ENCODE measurements around the gene APBA1.

APBA1 gene

GRCh38 chr9:69476016-69476415, 196.2 kb downstream of the APBA1 start:
- no peak overlapping the region for H3K4me3 ChIP-seq
- DNase-seq, result no peak
- H3K36me3 ChIP-seq, result no peaks in the 10 kb centered on the region
- no peaks in the 10 kb centered on the region for H3K9me3 ChIP-seq
- H3K27me3 ChIP-seq, result no peaks in the 10 kb centered on the region
- intact Hi-C loops (cut with DNase I; ENCODE audit: low total_unique reads), result no loop called here
- no peaks in the 10 kb centered on the region for H3K4me1 ChIP-seq
- no peak for TF ChIP-seq CTCF (IDR thresholded peaks at IDR 0.05)
- no peak overlapping the region for H3K27ac ChIP-seq

- no peak for DNase-seq
- Histone ChIP-seq H3K4me3 (no peak overlapping the region), H3K27me3 (no peaks in the 10 kb centered on the region), H3K9me3 (no peaks in the 10 kb centered on the region), H3K36me3 (no peaks in the 10 kb centered on the region), H3K27ac (no peak overlapping the region), H3K4me1 (no peaks in the 10 kb centered on the region)
- intact Hi-C loops (cut with DNase I; ENCODE audit: low total_unique reads), result no loop called here
- no peak for TF ChIP-seq CTCF (IDR thresholded peaks at IDR 0.05)
Observed at GRCh38 chr9:69474821-69475220, 197.3 kb downstream of the APBA1 start.

GRCh38 chr9:69472101-69472620, 200.0 kb downstream of the APBA1 start:
- intact Hi-C loops (cut with DNase I; ENCODE audit: low total_unique reads), result no loop called here
- no peak for DNase-seq
- Histone ChIP-seq H3K36me3 (peaks cover 0 to 5% (median 0%) of the 10 kb centered on the region in 3 donors), H3K4me1 (no peaks in the 10 kb centered on the region), H3K4me3 (no peak overlapping the region), H3K27me3 (no peaks in the 10 kb centered on the region), H3K27ac (no peak overlapping the region), H3K9me3 (no peaks in the 10 kb centered on the region)
- TF ChIP-seq CTCF (IDR thresholded peaks at IDR 0.05), result no peak

DNA sequence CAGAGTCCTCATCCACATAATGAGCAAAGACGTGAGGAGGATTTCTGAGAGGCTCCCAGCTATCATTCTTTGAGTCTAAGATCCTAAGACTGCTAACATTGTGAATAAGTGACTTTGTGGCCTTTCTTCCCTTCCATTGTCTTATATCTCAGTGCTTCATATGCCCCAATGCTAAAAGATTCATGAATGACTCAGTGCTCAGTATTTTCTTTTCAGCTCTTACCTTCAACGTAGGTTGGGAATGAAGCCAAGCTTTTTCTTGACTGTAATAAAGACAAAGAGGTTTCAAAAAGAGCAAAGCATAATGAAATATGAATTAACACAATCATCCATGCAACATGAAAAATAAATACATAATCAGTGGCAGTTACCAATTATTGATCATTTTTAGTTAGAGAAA, 200.7 kb downstream of the APBA1 start:
- no peaks in the 10 kb centered on the region for H3K9me3 ChIP-seq
- no peaks in the 10 kb centered on the region for H3K27me3 ChIP-seq
- intact Hi-C loops (cut with DNase I; ENCODE audit: low total_unique reads), result no loop called here
- peaks cover 0 to 5% (median 5%) of the 10 kb centered on the region in 3 donors for H3K36me3 ChIP-seq
- H3K4me3 ChIP-seq, result no peak overlapping the region
- H3K4me1 ChIP-seq, result no peaks in the 10 kb centered on the region
- no peak overlapping the region for H3K27ac ChIP-seq
- TF ChIP-seq CTCF (IDR thresholded peaks at IDR 0.05), result no peak
- DNase-seq, result no peak

DNA sequence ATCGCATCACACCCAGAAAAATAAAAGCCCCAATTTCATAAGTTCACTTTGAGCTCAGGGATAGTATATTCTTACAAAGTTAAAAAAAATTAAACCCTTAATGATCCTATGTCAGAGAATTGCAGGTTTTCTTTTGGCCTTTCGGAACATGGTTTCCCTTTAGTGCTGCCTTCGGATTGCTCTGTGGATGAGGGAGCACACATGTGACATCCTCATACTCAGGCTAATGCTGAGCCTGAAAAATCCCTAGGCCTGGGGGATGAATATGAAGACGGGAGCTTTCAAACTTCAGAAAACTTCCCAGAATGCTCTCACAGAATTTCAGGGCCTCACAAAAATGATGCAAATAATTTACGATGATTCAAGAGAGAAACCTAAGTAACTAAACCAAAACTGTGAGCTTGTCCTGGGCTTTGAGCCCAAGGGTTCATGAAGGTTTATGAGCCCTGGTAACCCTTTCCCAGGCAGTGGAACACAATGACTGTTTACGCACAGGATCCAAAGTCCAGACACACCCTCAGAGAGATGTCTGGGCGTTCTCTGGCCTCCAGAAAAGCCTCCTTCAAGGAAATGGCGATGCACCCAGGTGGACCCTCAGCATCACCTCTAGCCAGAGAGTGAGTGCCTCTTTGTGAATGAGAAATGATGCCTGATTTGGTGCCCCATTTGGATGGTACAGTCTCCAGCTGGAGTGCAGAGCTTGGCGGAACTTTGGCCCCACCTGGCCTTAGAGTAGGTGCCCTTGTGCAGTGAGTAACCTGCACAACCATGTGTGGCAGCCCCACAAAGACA, 201.8 kb downstream of the APBA1 start:
- no peak for DNase-seq
- H3K27me3 ChIP-seq, result no peaks in the 10 kb centered on the region
- no peaks in the 10 kb centered on the region for H3K9me3 ChIP-seq
- H3K27ac ChIP-seq, result no peak overlapping the region
- intact Hi-C loops (cut with DNase I; ENCODE audit: low total_unique reads), result no loop called here
- no peaks in the 10 kb centered on the region for H3K4me1 ChIP-seq
- peaks cover 0 to 5% (median 5%) of the 10 kb centered on the region in 3 donors for H3K36me3 ChIP-seq
- no peak for TF ChIP-seq CTCF (IDR thresholded peaks at IDR 0.05)
- H3K4me3 ChIP-seq, result no peak overlapping the region

Data from tibial artery (tissue), 4 donors.